Osteoblast (primary cell): ENCODE data around the gene PRKCB. TPM values are rescaled to one million over a fixed set of nuclear protein-coding genes. Genes with fewer than 3 reads are reported as not detected.

Source experiments
- DNase-seq: peaks from one replicate; pipeline ENCODE4 v3.0.0; 2011; ENCODE audit warnings: low spot score, mixed read lengths; ENCODE audit not compliant: insufficient read length; ENCODE audit errors: missing footprints
- H2AFZ ChIP-seq: 2 replicates; pipeline ENCODE4 v1.6.0; 2011; ENCODE audit warnings: mild to moderate bottlenecking, low read length
- H3K27ac ChIP-seq: 2 replicates; pipeline ENCODE4 v1.5.1; 2011; ENCODE audit warnings: mild to moderate bottlenecking, low read depth, low read length, moderate library complexity
- H3K27me3 ChIP-seq: 2 replicates; pipeline ENCODE4 v1.6.0; 2012; ENCODE audit warnings: mild to moderate bottlenecking, control low read depth, inconsistent platforms, low read length, moderate library complexity; ENCODE audit not compliant: insufficient read depth
- H3K36me3 ChIP-seq: 2 replicates; pipeline ENCODE4 v1.5.1; 2011; ENCODE audit warnings: mild to moderate bottlenecking, low read length, control low read depth, moderate library complexity; ENCODE audit not compliant: insufficient read depth
- H3K4me1 ChIP-seq: 2 replicates; pipeline ENCODE4 v1.5.1; 2011; ENCODE audit warnings: mild to moderate bottlenecking, low read length, control low read depth, moderate library complexity; ENCODE audit not compliant: insufficient read depth
- H3K4me2 ChIP-seq: 2 replicates; pipeline ENCODE4 v1.6.0; 2011; ENCODE audit warnings: mild to moderate bottlenecking, low read length; ENCODE audit not compliant: insufficient read depth
- H3K4me3 ChIP-seq: fragments of 200-600 bp; sonication (generic); 3 replicates; pipeline ENCODE4 v1.5.1; 2012; ENCODE audit warnings: mild to moderate bottlenecking, low read length, inconsistent platforms; ENCODE audit not compliant: insufficient read depth
- H3K79me2 ChIP-seq: 2 replicates; pipeline ENCODE4 v1.6.0; 2012; ENCODE audit warnings: mild to moderate bottlenecking, low read length, control low read depth, inconsistent platforms; ENCODE audit not compliant: insufficient read depth
- H3K9me3 ChIP-seq: 2 replicates; pipeline ENCODE4 v1.5.1; 2011; ENCODE audit warnings: low read depth, low read length, control low read depth
- H4K20me1 ChIP-seq: 2 replicates; pipeline ENCODE4 v1.6.0; 2012; ENCODE audit warnings: mild to moderate bottlenecking, low read length, control low read depth; ENCODE audit not compliant: insufficient read depth
- CTCF ChIP-seq: IDR thresholded peaks from 2 replicates; pipeline ENCODE4 v1.5.1; 2011; ENCODE audit warnings: mild to moderate bottlenecking, low read depth, low read length, moderate library complexity; ENCODE audit errors: extremely low read depth
- total RNA-seq: library from RNA; depleted of rRNA; stranded (reverse); fragments of >200 nt; gene quantifications from 2 replicates; pipeline ENCODE4 v1.2.3, GENCODE V29; 2012

The PRKCB gene
- total RNA-seq, 1 donor, result under 0.01 TPM

- Histone ChIP-seq H3K9me3 (no peaks in the 10 kb centered on the region), H3K4me1 (no peaks in the 10 kb centered on the region), H3K4me2 (no peak overlapping the region), H3K36me3 (no peaks in the 10 kb centered on the region), H4K20me1 (no peaks in the 10 kb centered on the region), H3K4me3 (no peak overlapping the region), H3K27me3 (peaks cover 6% of the 10 kb centered on the region), H3K27ac (no peak overlapping the region), H3K79me2 (no peaks in the 10 kb centered on the region), H2AFZ (no peak overlapping the region)
- DNase-seq, result no peak
- no peak for TF ChIP-seq CTCF
Measured at GRCh38 chr16:23830276-23830675, 5.5 kb upstream of the PRKCB start.

- no peak for TF ChIP-seq CTCF
Measured at GRCh38 chr16:23832882-23833281, 2.9 kb upstream of the PRKCB start.

GRCh38 chr16:23833504-23833903 is 2.3 kb upstream of the PRKCB start:
- no peak overlapping the region for H3K4me2 ChIP-seq
- no peak for TF ChIP-seq CTCF
- no peaks in the 10 kb centered on the region for H3K79me2 ChIP-seq
- no peak overlapping the region for H3K4me3 ChIP-seq
- no peaks in the 10 kb centered on the region for H3K36me3 ChIP-seq
- peaks cover 10% of the 10 kb centered on the region for H3K27me3 ChIP-seq
- H2AFZ ChIP-seq, result no peak overlapping the region
- no peaks in the 10 kb centered on the region for H3K9me3 ChIP-seq
- DNase-seq, result no peak
- no peaks in the 10 kb centered on the region for H4K20me1 ChIP-seq
- no peaks in the 10 kb centered on the region for H3K4me1 ChIP-seq
- H3K27ac ChIP-seq, result no peak overlapping the region

More at GRCh38 chr16:23832882-23833281, 2.9 kb upstream of the PRKCB start:
- DNase-seq, result peak; percentile 62
- no peak overlapping the region for H2AFZ ChIP-seq
- H3K27ac ChIP-seq, result no peak overlapping the region
- H3K4me3 ChIP-seq, result no peak overlapping the region
- no peaks in the 10 kb centered on the region for H3K36me3 ChIP-seq
- H3K9me3 ChIP-seq, result no peaks in the 10 kb centered on the region
- H3K79me2 ChIP-seq, result no peaks in the 10 kb centered on the region
- peaks cover 10% of the 10 kb centered on the region for H3K27me3 ChIP-seq
- no peak overlapping the region for H3K4me2 ChIP-seq
- H3K4me1 ChIP-seq, result no peaks in the 10 kb centered on the region
- no peaks in the 10 kb centered on the region for H4K20me1 ChIP-seq

GRCh38 chr16:23833960-23834685 is 1.7 kb upstream of the PRKCB start:
- Histone ChIP-seq H3K27me3 (peaks cover 10% of the 10 kb centered on the region), H3K36me3 (no peaks in the 10 kb centered on the region), H4K20me1 (no peaks in the 10 kb centered on the region), H3K27ac (no peak overlapping the region), H3K4me1 (no peaks in the 10 kb centered on the region), H3K79me2 (no peaks in the 10 kb centered on the region), H3K4me2 (no peak overlapping the region), H2AFZ (no peak overlapping the region), H3K9me3 (no peaks in the 10 kb centered on the region), H3K4me3 (no peak overlapping the region)
- DNase-seq, result peak; percentile 65
- no peak for TF ChIP-seq CTCF
